Measurements from ENCODE around the gene ACVR1B. TPM values are rescaled to one million over a fixed set of nuclear protein-coding genes. Genes with fewer than 3 reads are reported as not detected.

ACVR1B gene
- total and polyA plus RNA-seq, 2 of the 8 experiments (the other 6 are each of a cell fraction or from before 2014, with no cell fraction given): 16.0 to 19.2 TPM

- TF ChIP-seq ATF2 (IDR thresholded peaks at IDR 0.05; ENCODE audit: low read length): no peak
- no peak for TF ChIP-seq SIN3A (conservative IDR thresholded peaks at IDR 0.05 in 1 of 2, IDR thresholded peaks at IDR 0.05 in 1 of 2; ENCODE audit: low read depth in 1 of 2, low read length in 2 of 2)
- TF ChIP-seq SUZ12 (IDR thresholded peaks at IDR 0.05; ENCODE audit: low read length): no peak
- no peak for TF ChIP-seq TAF1 (IDR thresholded peaks at IDR 0.05; ENCODE audit: low read depth, low read length)
- no peak for TF ChIP-seq SP4 (IDR thresholded peaks at IDR 0.05; ENCODE audit: low read length)
- TF ChIP-seq CHD7 (IDR thresholded peaks at IDR 0.05; ENCODE audit: insufficient replicate concordance, low read length): no peak
- TF ChIP-seq GABPA (IDR thresholded peaks at IDR 0.05; ENCODE audit: borderline replicate concordance, insufficient read depth, low read length): no peak
- no peak for TF ChIP-seq CREB1 (IDR thresholded peaks at IDR 0.05)
These were observed 20.9 kb downstream of the ACVR1B start (continued) for GRCh38 chr12:51972422-51972812.
